ENCODE data around the gene TRPC3.

The TRPC3 gene

DNA sequence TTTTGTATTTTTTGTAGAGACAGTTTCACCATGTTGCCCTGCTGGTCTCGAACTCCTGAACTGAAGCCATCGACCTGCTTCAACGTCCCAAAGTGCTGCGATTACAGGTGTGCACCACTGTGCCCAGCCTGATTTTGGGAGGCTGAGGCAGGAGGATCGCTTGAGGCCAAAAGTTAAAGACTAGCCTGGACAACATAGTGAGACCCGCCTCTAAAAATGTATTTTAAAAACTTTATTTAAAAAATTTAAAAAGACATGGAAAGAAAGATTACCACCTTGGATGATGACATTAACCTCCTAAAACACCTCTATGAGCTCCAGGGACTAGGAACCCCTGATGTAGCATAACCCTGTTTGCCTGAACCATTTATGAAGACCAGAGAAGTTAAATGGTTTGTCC, 75.8 kb downstream of the TRPC3 start:
- DNase-seq (ENCODE audit: low read depth, low spot score) = no peak

GRCh38 chr4:121875652-121876051, 76.2 kb downstream of the TRPC3 start:
- no peak for DNase-seq (ENCODE audit: low read depth, low spot score)

GRCh38 chr4:121873604-121874003, 78.3 kb downstream of the TRPC3 start:
- DNase-seq (ENCODE audit: low read depth, low spot score) = no peak

DNA sequence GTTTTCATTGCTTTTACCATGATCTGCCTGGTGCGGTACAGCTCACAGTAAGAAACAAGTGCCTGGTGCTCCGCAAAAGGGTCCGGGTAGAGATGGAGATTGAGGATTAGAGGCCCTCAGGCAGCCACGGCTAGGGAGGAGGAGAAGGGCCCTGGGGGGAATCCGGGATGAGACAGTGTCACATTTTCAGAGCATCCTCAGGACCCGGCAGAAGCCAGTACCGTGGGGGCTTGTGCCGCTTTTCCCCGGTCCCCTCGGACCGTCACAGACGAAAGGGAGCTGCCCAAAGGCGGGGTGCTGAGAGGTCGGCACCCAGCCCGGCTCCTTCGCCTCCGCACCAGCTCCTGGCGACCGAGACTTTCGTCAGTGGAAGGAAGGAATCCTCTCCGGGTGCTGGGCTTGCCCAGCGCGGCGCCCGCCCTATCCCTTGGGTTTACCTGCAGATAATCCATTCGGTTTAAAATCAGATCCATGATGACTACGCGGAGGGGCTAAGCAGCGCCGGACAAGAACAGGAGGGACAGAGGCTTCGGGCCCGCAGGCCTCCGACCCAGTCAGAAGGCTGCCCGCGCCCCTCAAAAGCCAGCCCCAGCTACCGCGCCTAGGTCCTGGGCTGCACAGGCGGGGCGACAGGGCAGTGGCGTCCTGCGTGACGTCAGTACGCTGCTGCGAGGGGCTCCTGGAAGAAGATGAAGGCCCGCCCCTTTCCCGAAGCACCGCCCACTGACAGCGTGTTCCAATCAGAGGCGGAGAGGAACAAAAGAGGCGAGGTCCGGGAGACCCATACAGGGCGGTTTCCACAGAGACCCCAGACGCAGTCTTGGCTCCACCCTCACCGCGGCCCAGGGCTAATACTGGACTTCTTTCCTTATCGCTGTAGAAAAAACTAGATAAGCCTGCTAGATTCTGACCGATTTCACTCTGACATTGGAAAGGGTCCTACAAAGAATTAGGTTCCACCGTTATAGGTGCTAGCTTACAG, 81.7 kb downstream of the TRPC3 start, which contains the start of gene BBS7:
BBS7 (minus strand) TSS at position 634 of the 982 bp plus-strand sequence; CDS start at position 473, 161 bp downstream.
- DNase-seq (ENCODE audit: low read depth, low spot score) = peak; percentile 87

DNA sequence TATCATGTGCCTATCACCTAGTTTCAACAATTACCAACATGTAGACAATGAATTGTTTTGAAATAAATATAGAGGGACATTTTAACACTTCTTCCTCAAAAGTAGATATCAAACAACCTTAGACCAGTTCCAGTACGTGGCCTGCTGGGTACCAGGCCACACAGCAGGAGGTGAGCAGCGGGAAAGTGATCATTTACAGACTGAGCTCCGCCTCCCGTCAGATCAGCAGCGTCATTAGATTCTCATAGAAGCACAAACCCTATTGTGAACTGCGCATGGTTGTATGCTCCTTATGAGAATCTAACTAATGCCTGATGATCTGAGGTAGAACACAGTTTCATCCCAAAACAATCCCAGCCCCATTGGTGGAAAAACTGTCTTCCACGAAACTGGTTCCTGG, 88.1 kb downstream of the TRPC3 start:
- DNase-seq (ENCODE audit: low read depth, low spot score) = no peak

GRCh38 chr4:121861426-121861825, 90.4 kb downstream of the TRPC3 start:
- no peak for DNase-seq (ENCODE audit: low read depth, low spot score)

DNA sequence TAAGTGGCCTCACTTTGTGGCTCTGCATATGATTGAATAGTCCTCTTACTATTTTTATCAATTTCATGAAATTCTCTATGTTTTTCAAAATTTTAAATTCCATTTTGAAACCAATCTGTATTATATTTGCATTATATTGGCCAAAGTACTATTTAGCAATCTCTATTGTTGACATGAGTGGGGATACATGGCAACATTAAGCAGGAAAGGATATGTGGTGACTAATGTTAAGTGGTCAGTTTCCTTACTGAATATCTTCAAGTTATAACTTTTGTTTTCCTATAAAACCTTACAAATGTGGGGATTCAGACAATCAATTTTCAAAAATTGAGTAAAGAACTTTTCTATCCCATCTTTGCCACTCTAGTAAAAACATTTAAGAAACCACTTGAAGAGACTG, 91.7 kb downstream of the TRPC3 start:
- no peak for DNase-seq (ENCODE audit: low read depth, low spot score)

DNA sequence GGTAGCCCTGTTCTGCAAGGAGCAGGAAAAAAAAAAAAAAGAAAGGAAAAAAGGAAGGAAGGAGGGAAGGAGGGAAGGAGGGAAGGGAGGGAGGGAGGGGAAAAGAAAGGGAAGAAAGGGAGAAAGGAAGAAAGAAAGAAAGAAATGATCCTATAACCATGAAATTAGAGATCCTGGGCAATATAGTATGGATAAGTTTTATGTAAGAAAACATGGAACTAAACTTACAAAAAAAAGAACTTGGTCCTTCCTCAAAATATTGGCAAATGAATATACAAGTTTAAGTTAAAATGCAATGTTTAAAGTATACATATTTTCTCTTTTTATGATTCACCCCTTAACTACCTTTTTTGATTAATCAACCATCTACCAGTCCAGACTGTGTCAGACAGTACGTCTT, 100.5 kb downstream of the TRPC3 start:
- no peak for DNase-seq (ENCODE audit: low read depth, low spot score)

DNA sequence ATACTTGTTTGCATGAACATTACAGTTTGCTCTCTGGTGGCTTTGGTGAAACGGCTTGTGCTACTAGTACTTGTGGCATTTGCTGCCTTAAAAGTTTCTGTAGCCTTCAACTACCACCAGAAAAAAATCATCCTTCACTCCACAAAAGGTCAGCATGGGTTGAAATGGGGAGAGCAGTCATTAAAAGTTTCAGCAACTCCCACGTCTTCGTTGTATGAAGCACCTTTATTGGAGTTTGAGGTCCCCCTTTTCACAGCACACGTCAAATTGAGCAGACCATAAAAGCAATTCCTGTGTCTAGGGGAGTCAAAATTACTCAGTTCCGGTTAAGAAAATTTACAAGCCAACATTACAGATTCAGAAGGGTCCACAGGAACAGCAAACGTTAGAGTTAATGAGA, 105.2 kb downstream of the TRPC3 start:
- DNase-seq (ENCODE audit: low read depth, low spot score) = no peak

DNA sequence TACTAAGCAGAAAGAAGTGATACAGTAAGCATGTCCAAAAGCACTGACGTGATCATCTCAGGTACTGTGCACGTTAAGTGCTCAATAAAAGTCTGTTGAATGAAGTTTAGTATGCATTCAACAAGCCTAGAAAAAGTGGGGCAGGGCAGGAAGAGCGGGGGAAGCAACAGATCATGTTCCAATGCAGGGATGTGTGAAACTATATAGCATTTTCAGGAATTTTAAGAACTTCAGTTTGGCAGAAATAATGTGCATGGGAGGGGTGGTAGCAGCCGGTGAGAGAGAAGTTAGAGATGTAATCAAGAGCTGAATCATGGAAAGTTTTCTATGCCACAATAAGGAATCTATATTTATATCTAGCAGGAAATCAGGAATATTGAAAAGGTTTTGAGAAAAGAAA, 109.0 kb downstream of the TRPC3 start:
- no peak for DNase-seq (ENCODE audit: low read depth, low spot score)

DNA sequence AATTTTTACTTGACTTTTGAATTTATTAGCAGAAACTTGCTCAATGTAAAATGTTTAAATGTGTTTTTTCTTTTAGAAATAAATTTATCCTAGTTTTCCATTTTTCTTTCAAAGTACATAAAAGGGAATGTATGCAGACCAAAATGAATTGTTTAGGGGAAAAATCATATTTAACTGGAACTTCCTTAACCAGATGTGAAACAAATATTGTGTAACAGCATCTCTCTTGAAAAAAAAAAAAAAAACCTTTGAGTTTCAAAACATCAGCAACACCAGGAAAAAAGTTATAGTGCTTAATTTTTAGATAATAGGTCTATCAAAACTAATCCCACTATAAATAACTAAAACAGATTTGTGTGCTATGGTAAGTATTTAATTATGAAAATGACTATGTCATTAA, 113.7 kb downstream of the TRPC3 start:
- no peak for DNase-seq (ENCODE audit: low read depth, low spot score)

DNA sequence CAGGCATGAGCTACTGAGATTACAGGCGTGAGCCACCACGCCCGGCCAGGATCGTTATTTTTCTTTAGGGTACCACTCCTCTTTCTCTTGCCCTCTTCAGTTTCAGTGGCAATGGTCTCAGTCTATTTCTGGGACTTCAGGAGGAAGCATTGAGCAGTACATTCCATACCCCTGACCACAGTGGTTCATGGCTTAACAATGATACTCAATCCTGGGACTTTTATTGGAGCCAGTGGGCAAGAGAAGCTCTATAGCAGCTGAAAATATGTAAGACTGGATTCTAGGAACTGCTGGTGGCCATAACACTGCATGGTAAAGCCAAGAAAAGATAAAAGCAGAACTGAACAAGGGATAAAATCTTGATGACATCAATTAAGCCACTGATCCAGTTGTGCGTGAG, 122.3 kb downstream of the TRPC3 start:
- no peak for DNase-seq (ENCODE audit: low read depth, low spot score)

Measured in iPS DF 19.7 (cell line).